ENCODE data around the gene CACNA2D3. TPM values are rescaled to one million over a fixed set of nuclear protein-coding genes. Genes with fewer than 3 reads are reported as not detected.
A peak's percentile ranks its signal among the peaks of the same experiment; 100 is the strongest.

Gene CACNA2D3
- total RNA-seq, 1 donor from 2014 or later = not detected

GRCh38 chr3:55036883-55037577 lies 914.7 kb downstream of the CACNA2D3 start:
- no peak for TF ChIP-seq EZH2phosphoT487 (IDR thresholded peaks at IDR 0.05)
- TF ChIP-seq, protein P1, sequence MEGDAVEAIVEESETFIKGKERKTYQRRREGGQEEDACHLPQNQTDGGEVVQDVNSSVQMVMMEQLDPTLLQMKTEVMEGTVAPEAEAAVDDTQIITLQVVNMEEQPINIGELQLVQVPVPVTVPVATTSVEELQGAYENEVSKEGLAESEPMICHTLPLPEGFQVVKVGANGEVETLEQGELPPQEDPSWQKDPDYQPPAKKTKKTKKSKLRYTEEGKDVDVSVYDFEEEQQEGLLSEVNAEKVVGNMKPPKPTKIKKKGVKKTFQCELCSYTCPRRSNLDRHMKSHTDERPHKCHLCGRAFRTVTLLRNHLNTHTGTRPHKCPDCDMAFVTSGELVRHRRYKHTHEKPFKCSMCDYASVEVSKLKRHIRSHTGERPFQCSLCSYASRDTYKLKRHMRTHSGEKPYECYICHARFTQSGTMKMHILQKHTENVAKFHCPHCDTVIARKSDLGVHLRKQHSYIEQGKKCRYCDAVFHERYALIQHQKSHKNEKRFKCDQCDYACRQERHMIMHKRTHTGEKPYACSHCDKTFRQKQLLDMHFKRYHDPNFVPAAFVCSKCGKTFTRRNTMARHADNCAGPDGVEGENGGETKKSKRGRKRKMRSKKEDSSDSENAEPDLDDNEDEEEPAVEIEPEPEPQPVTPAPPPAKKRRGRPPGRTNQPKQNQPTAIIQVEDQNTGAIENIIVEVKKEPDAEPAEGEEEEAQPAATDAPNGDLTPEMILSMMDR (IDR thresholded peaks at IDR 0.05) = no peak
- no peak for TF ChIP-seq EZH2 (IDR thresholded peaks at IDR 0.05)
- Mint-ChIP-seq H3K4me3 (no peak overlapping the region), H3K27me3 (ENCODE audit: insufficient read depth, low read depth) (no peaks in the 10 kb centered on the region), H3K27ac (no peak overlapping the region), H3K4me1 (no peaks in the 10 kb centered on the region), H3K36me3 (no peaks in the 10 kb centered on the region), H3K9me3 (no peaks in the 10 kb centered on the region)
- H3K4me3 ChIP-seq = no peak overlapping the region
- no peaks in the 10 kb centered on the region for H3K27me3 ChIP-seq
- H3K36me3 ChIP-seq = no peaks in the 10 kb centered on the region
- no peaks in the 10 kb centered on the region for H4K20me1 ChIP-seq (ENCODE audit: low read depth)
- H3K9me3 ChIP-seq (ENCODE audit: low read depth) = no peaks in the 10 kb centered on the region
- no peak overlapping the region for H3K4me2 ChIP-seq
- H2AFZ ChIP-seq (replicated peaks) = no peak overlapping the region
- H3K79me2 ChIP-seq (ENCODE audit: low read depth) = no peaks in the 10 kb centered on the region
- H3K27ac ChIP-seq = no peak overlapping the region
- no peaks in the 10 kb centered on the region for H3K4me1 ChIP-seq
- no peak overlapping the region for H3K9ac ChIP-seq
- DNase-seq (ENCODE audit: low spot score) = no peak
- no peaks in the 10 kb centered on the region for H3F3A ChIP-seq (ENCODE audit: low read depth)

DNA sequence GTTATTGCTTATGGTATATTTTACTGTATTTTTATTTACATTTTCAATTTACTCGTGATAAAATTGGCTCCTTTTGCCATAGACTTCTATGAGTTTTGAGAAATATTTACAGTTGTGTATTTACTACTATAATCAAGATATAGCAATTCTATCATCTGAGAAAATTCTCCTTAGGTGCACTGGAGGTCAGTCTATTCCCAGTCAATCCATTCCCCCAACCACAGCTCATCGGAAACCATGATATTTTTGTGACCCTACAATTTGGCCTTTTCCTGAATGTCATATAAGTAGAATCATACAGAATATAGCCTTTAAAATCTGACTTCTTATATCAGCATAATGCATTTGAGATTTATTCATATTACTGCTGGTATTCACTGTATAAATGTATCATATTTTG lies 920.2 kb downstream of the CACNA2D3 start:
- no peak overlapping the region for H3K9ac ChIP-seq
- Mint-ChIP-seq H3K4me3 (no peak overlapping the region), H3K9me3 (peaks cover 3% of the 10 kb centered on the region), H3K27me3 (ENCODE audit: insufficient read depth, low read depth) (no peaks in the 10 kb centered on the region), H3K36me3 (no peaks in the 10 kb centered on the region), H3K27ac (no peak overlapping the region), H3K4me1 (no peaks in the 10 kb centered on the region)
- H4K20me1 ChIP-seq (ENCODE audit: low read depth) = no peaks in the 10 kb centered on the region
- H3K4me1 ChIP-seq = no peaks in the 10 kb centered on the region
- no peak for DNase-seq (ENCODE audit: low spot score)
- no peaks in the 10 kb centered on the region for H3K36me3 ChIP-seq
- no peak for TF ChIP-seq EZH2phosphoT487 (IDR thresholded peaks at IDR 0.05)
- TF ChIP-seq, protein P1 (IDR thresholded peaks at IDR 0.05) = peak; percentile 37
- H3F3A ChIP-seq (ENCODE audit: low read depth) = no peaks in the 10 kb centered on the region
- no peak overlapping the region for H2AFZ ChIP-seq (replicated peaks)
- no peaks in the 10 kb centered on the region for H3K9me3 ChIP-seq (ENCODE audit: low read depth)
- H3K4me2 ChIP-seq = no peak overlapping the region
- H3K4me3 ChIP-seq = no peak overlapping the region
- H3K27ac ChIP-seq = no peak overlapping the region
- no peaks in the 10 kb centered on the region for H3K79me2 ChIP-seq (ENCODE audit: low read depth)
- H3K27me3 ChIP-seq = no peaks in the 10 kb centered on the region

DNA sequence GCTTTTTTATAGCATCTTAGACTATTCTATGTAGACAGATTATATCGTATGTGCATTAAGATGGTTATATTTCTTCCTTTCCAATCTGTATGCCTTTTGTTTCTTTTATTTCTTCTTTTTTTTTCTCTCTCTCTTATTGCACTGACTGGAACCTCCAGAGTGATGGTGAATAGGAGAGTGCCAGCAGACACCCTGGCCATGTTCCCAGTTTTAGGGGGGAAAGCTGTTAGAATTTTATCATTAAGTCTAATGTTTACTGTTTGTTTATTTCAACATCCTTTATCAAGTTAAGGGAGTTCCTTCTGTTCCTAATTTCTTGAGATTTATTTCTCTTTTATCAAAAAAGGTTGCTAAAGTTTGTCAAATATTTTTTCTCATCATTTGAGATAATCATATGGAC lies 922.1 kb downstream of the CACNA2D3 start:
- H3K4me2 ChIP-seq = no peak overlapping the region
- Mint-ChIP-seq H3K4me3 (no peak overlapping the region), H3K36me3 (no peaks in the 10 kb centered on the region), H3K4me1 (no peaks in the 10 kb centered on the region), H3K27me3 (ENCODE audit: insufficient read depth, low read depth) (no peaks in the 10 kb centered on the region), H3K9me3 (peaks cover 5% of the 10 kb centered on the region), H3K27ac (no peak overlapping the region)
- no peaks in the 10 kb centered on the region for H3K36me3 ChIP-seq
- no peaks in the 10 kb centered on the region for H3F3A ChIP-seq (ENCODE audit: low read depth)
- no peaks in the 10 kb centered on the region for H3K27me3 ChIP-seq
- no peak for TF ChIP-seq EZH2 (IDR thresholded peaks at IDR 0.05)
- TF ChIP-seq, protein P1 (IDR thresholded peaks at IDR 0.05) = no peak
- no peak for TF ChIP-seq EZH2phosphoT487 (IDR thresholded peaks at IDR 0.05)
- H2AFZ ChIP-seq (replicated peaks) = no peak overlapping the region
- H3K9ac ChIP-seq = no peak overlapping the region
- no peaks in the 10 kb centered on the region for H3K4me1 ChIP-seq
- DNase-seq (ENCODE audit: low spot score) = no peak
- no peak overlapping the region for H3K27ac ChIP-seq
- no peaks in the 10 kb centered on the region for H3K79me2 ChIP-seq (ENCODE audit: low read depth)
- H4K20me1 ChIP-seq (ENCODE audit: low read depth) = no peaks in the 10 kb centered on the region
- H3K4me3 ChIP-seq = no peak overlapping the region
- H3K9me3 ChIP-seq (ENCODE audit: low read depth) = no peaks in the 10 kb centered on the region
